GM18870 (cell line): ENCODE measurements around the gene ENTREP3.
"Not testable (repeated sequence)": the region's sequence is repeated elsewhere in the genome, so short reads cannot be mapped to it uniquely, and the experiment has no call there.

Experiments used
- ATAC-seq: cut with Tn5 transposase; IDR thresholded peaks from one replicate; pipeline ENCODE4 v1.9.1; 2021; ENCODE audit warnings: moderate library complexity; ENCODE audit not compliant: unreplicated experiment

ENTREP3 gene

DNA sequence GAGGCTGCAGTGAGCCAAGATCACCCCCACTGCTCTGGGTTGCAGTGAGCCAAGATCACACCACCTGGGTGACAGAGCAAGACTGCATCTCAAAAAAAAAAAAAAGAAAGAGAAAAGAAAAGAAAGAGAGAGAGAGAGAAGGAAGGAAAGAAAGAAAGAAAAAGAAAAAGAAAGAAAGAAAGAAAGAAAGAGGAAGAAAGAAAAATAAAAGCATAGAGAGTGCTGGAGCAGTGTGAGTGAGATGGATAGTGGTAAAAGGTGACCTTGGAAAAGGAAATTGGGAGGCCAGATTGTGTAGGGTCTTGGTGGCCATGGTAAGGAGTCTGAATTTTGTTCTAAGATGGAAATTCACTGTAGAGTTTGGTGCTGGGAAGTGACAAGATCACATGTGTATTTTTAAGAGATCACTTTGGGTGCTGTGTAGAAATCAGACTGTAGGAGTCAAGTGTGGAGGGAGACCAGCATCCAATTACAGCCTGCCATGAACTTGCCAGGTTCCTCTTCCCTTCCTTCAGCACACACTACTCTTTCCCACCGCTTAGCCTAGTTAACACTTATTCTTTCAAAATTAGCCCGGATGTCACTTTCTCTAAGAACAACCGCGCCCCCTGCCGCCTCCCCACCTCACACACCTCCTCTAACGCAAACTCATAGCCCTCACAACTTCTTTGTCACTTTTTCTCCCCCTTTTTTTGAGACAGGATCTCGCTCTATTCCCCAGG, 28.9 kb downstream of the ENTREP3 start:
- no peak for ATAC-seq

DNA sequence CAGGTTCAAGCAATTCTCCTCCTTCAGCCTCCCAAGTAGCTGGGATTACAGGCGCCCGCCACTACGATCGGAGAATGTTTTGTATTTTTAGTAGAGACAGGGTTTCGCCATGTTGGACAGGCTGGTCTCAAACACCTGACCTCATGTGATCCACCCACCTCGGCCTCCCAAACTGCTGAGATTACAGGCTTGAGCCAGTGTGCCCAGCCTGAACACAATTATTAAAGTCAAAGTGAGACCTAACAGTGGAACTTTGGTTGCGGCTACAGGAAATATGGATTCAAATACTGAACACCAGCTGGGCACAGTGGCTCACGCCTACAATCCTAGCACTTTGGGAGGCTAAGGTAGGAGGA, 29.9 kb downstream of the ENTREP3 start:
- ATAC-seq, result not testable (repeated sequence)

DNA sequence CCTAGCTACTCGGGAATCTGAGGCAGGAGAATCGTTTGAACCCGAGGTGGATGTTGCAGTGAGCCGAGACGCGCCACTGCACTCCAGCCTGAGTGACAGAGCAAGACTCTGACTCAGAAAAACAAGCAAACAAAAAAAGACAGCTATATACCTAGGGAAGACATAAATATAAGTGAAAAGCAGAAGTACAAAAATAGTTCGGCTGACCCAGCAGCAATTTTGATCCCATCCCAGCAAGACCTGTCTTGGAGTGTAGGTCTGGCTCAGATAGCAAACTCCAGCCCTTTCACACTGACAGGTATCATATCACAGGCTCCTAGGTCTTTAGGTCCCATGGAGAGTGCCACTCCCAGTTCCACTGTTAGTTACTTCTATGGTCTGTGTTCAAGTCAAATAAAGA, 32.2 kb downstream of the ENTREP3 start:
- ATAC-seq, result no peak

DNA sequence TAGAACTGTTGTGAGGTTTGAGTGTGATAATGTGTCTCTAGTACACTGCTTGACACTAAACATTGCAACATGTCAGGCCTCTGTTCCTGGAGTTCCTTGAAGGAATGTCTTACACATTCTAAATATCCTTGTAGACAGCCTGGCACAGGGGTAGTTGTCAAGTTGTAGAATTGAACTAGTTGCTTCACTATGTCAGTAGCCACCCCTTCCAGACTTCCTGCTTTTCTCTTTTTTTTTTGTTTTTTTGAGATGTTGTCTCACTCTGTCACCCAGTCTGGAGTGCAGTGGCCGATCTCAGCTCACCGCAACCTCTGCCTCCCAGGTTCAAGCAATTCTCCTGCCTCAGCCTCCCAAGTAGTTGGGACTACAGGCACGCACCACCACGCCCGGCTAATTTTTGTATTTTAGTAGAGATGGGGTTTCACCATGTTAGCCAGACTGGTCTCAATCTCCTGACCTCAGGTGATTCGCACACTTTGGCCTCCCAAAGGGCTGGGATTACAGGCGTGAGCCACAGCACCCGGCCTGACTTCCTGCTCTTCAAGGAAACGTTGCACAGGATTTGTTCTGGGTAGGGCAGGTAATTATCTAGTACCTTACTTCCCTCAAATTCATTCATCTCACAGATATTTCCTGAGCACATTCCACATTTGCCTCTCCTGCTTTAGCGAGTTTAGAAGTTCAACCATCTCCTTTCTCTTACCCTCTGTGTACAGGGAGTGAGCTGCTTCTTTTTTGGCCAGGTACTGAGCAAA, 34.9 kb downstream of the ENTREP3 start:
- not testable (repeated sequence) for ATAC-seq

DNA sequence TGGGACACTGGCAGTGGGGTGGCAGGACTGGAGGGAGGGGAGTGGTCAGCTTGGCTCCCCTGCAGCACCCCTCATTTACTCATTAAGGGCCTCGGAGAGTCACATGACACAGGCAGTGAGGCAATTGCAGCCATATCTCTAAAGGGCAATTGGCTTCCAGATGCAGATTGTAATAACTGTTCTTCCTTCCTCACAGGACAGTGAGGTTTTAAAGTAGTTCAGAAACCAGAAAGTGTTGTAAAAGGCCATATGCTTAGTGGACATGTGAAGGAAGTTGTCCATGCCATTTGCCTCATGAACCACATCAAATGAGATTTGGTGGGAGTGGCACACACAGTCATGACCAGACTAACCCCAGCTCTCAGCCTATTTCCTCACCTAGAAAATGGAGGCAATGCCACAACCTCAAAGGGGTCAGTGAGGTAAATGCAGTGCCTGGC, 35.7 kb downstream of the ENTREP3 start:
- no peak for ATAC-seq

DNA sequence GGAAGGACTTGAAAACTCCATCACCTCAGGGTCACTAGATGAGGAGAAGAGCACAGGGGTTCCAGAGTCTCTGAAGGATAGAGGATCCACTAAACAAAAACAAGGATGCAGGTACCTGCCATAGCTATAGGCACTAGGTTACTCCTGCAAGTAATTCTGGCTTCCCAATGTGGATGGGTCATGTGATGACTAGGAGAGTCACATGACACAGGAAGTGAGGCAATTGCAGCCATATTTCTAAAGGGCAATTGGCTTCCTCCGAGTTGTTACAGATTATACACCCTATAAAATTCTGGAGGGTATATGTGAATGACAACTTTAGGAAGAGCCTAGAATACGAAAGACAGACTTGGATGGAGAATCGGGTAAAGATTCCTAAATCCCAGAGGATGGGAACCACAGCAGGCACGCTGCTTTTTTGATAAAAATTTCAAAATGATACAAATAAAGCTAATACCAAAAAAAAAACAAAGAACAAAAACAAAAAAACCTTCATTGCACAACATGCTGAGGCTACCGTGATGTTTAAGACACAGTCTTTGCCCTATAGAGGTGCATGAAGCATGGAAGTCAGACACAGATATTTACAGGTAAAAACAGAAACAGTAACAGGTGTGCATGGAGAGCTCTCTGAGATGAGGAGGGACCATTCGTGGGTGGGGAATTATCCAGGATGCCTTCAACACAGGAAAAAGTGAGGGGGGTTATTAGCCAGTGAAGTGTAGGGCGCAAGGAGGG, 36.3 kb downstream of the ENTREP3 start:
- ATAC-seq, result no peak

DNA sequence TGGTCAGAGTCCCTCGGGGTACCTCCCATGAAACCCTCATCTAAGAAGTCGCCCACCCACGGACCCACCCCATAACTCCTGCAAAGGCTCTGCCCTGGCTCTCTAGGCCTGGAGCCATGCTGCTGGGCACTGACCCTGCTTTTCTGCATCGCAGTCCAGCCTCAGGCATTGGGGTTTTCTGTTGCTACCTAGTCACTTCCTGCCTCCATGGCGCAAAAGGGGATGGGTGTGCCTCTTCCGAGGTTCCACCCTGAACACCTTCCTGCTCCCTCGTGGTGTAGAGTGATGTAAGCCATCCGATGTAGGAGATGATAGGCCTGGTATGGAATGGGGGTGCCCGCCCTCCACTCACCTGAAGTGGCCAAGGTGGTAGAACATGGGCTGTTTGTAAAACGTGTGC, 40.6 kb downstream of the ENTREP3 start:
- ATAC-seq, result not testable (repeated sequence)

DNA sequence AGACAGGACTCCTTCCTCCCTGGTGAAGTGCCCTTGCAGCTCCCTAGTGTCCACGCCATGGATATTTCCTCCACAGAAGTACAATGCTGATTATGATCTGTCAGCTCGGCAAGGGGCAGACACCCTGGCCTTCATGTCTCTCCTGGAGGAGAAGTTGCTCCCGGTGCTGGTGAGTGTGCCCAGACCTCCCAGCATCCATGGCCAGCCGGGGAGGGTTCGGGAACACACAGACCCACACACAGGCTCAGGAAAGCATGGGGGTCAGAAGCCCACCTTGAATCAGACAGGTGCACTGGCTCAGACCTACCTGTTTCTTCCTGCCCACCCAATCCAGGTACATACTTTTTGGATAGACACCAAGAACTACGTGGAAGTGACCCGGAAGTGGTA, 43.2 kb downstream of the ENTREP3 start:
- ATAC-seq, result not testable (repeated sequence)

DNA sequence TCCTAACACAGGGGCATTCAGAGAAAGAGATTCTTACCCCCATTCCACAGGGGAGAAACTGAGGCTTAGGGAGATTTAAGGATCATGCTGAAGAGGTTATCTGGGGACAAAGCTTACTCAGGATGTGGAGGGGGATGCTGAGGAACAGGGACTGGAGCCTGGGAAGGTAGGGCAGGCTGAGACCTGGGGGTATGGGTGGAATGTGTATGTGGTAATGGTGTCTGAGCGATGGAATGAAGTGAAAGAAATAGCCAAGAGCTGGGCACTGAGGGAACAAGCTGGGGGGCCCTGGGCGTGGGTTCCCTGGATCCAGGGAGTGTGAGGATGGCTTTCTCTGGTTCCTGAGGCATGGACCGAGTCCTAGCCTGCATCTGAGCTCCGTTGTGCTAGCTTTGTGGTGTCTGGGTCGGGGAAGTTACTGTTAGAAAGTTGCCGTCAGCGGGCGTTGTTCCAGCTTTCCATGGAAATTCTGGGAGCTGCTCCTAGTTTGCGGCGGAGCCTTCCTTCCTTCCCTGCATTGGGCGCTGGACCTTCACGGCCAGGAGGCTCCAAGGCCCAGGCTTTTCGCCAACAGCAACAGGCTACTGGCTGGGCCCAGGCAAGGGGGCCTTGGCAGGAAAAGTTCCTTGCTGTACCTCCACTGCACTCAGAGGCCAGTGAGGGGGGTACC, 43.8 kb downstream of the ENTREP3 start:
- not testable (repeated sequence) for ATAC-seq

DNA sequence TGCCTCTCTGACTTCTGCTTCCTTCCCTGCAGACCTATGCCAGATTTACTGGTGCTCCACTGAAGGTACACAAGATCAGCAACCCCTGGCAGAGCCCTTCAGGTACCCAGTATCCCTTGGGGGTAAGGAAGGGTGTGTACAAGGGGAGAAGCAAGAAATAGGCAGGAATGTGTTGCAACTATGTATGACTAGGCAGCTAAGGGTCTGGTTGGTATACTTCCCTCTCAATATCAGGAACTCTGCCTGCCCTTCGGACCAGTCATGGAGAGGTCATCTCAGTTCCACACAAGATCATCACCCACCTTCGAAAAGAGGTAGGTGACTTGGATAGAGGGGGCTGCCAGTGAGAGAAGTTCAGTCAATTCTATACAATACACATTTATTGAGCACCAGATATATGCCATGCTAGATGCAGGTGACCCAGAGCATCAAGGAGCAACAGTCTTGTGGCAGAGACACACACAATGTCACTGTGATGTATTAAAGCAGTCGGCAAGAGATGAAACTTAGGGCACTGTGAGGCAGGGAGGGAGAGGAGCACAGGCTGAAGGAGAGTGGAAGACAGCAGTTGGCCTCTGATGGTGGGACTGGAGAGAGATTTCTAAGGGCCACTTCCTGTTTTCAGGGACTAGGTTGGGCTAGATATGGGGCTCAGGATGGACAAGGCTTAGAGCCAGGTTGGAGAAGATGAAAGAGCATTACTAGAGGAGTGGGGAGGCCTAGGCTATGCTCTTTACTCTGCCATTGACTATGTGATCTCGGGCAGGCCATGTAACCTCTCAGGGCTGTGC, 44.8 kb downstream of the ENTREP3 start:
- no peak for ATAC-seq

DNA sequence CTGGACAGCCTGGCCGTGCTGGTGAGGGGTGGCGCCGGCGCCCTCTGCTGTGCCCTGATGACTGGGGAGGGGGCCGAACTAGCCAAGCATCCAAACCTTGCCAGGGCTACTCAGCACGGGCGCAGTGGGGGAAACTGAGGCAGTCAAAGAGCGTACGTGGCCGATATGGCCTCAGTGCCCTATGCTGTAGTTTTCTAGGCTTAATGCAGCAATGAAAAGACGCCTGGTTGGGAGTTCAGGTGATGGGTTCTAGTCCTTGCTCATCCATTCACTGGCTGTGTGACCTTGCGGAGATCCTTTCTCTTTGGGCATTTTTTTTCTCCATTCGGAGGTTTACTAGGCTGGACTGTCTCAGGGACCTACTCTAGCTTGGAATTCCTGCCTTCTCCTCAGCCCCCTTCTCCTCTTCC, 46.0 kb downstream of the ENTREP3 start:
- no peak for ATAC-seq

DNA sequence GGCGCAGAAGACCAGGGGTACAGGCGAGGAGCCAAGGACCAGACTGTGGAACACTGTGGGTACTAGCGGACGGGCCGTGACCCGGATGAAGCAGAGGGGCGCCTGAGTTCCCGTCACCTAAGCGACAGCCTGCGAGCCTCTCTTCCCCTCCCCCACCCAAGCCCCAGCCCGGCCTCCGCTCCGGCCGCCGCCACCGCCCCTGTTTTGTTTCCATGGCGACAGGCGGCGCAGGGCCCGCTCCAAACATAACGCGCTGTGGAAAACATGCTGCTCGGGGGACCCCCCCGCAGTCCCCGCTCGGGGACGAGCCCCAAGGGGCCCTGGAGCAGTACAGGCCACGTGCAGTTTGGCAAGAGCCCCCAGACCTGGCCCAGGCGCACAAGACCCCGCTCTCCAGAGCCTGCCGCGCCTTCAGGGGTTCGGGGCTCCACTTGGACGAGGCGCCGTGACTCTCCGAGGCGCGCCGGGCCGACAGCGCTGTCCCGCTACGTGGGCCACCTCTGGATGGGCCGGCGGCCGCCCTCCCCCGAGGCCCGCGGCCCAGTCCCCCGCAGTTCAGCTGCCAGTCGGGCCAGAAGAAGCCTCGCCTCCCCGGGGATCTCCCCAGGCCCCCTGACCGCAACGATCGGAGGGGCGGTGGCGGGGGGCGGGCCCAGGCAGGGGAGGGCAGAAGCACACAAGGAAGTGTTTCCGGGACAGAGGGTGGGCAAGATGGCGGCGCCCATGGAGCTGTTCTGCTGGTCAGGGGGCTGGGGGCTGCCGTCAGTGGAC, 46.6 kb downstream of the ENTREP3 start, which contains the start of gene MTX1:
MTX1 (plus strand) TSS at position 155 of the 771 bp plus-strand sequence; CDS start at position 265, 110 bp downstream.
- ATAC-seq, result peak; percentile 38

DNA sequence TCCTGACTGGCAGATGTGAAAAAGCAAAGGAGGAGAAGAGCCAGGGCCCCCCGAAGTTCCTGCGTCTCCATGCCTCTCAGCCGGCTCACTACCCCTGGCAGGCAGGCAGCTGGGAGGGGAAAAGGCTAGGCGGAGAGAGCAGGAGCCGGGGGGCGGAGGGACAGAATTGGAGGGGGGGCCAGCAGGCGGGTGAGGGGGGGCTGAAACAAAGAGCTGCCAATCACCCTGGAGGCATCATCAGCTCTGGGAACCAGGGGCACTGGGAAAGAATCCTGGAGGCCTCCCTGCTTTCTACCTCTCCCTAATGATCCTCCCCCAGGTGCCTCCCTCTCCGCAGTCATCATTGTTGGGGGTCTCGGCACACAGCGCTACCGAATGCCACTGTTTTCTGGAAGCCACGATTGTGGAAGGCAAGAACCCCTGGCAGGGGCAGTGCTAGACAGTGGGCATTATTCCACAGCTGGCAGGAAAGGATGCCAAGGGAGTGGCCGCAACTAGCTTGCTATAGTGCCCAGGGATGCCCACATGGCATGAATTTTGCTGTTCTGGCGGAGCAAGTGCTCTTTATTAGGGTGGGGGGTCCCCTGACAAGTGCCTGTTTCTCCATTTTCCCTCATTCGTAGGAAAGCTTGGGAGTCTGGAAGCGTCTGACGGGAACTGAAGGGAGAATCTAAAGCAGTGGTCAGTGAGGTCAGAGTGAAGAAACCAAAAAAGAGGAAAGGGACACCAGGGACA, 47.3 kb downstream of the ENTREP3 start, which contains the start of gene THBS3:
THBS3 (minus strand) TSS at position 92 of the 735 bp plus-strand sequence; CDS start at position 71, 21 bp downstream.
- no peak for ATAC-seq

DNA sequence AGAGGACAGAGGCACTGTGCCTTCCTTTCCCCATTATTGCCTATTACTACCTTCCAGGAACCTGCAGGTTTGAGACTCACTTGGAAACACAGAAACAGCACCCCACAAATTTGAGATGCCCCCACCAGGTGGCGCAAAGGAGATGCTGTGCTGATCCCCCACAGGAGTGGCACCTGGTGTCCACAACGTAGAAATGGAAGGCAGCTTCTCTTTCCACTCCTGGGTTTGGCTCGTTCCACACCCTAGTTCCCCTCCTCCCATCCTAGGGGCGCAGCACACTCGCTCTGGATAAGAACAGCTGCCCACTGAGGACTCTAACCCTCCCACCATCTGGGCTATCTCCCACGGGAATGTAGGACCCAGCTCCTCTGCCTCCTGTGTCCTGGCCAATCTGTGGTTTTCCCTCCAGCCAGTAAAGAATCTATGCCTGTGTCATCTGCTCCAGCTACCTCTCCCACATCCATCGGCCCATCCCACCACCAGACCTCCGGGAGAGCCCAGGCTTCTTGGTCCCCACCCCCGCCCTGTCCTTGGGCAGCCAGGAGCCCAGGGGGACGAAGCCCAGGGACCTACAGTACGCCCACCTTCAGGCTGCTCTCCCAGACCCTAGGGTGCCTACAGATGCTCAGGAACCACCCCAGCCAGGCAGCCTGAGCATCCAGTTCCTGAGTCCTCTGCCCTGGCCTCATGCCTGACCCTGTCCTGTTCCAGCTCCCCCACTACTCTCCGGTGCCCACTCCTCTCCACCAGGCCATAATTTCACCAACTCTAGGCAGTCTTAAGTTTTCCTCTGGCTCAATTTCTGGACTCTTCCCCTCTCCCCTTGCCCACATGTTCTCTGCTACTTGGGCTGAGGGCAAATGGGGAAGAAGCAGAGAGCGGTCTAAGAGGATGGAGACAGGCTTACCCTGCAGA, 48.1 kb downstream of the ENTREP3 start:
- no peak for ATAC-seq

DNA sequence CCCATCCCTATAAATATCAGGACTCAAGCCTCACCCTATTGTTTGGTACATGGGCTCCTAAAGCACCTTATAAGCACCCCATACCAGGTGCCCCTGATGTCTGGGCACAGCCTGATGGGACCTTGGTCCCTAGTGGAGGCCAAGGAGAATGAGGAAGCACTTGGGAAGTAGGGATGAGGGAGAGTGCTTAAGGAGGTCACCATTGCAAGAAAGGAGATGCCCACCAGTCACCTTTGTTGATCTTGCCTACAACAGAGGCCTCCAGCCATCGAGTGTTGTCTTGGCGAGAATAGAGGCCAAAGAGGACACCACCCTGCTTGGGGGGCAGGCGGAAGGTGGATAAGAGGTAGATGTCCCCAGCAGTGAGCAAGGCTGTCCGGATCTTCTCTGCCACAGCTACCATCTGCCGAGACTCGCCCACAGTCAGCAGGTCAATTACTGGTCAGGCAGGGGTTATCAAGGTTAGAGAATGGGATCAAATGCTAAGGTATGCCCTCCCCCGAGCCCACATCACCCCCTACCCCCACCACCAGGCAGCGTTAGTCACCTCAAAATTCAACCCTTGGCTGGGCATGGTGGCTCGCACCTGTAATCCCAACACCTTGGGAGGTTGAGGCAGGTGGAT, 49.2 kb downstream of the ENTREP3 start:
- ATAC-seq, result no peak

DNA sequence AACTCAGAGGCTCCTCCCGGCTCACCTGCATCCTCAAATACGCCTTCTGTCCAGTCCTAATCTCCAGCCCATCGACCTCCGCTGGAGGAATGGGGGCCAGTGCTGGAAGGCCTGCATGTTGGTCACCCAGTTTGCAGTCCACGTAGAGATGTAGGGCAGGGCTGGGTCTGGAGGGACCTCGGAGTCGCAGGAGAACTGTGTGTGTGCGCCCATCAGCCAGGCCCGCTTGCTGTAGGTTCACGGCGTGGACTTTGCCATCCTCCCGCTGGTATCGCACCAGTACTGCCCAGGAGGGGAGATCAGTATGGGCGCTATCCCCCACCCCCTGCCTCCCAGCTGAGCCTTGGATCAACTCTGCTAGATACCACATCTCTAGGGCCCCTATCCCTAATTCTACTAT, 50.2 kb downstream of the ENTREP3 start:
- no peak for ATAC-seq
